Smooth muscle cell (in vitro differentiated cells): Measurements from ENCODE around the gene PPP1R1B. TPM values are rescaled to one million over a fixed set of nuclear protein-coding genes. Genes with fewer than 3 reads are reported as not detected.
"Not testable (repeated sequence)": the region's sequence is repeated elsewhere in the genome, so short reads cannot be mapped to it uniquely, and the experiment has no call there.

Experiments used
- DNase-seq: peaks from one replicate; lab custom pipeline; 2025; ENCODE audit not compliant: unreplicated experiment; lab: John Stamatoyannopoulos, UW
- H2AFZ ChIP-seq: fragments of 200-600 bp; sonication (generic); 2 replicates; pipeline ENCODE4 v1.6.0; 2016; ENCODE audit warnings: antibody characterized with exemption, low read depth, mild to moderate bottlenecking
- H3F3A ChIP-seq: fragments of 200-600 bp; sonication (generic); 2 replicates; pipeline ENCODE4 v1.6.0; 2017; ENCODE audit warnings: antibody characterized with exemption, low read depth
- H3K27ac ChIP-seq: fragments of 200-600 bp; sonication (generic); 2 replicates; pipeline ENCODE4 v1.5.1; 2016; ENCODE audit warnings: low read depth, mild to moderate bottlenecking
- H3K27me3 ChIP-seq: fragments of 200-600 bp; sonication (generic); 2 replicates; pipeline ENCODE4 v1.6.1; 2016; ENCODE audit warnings: low read depth, mild to moderate bottlenecking
- H3K36me3 ChIP-seq: fragments of 200-600 bp; sonication (generic); 2 replicates; pipeline ENCODE4 v1.5.1; 2016; ENCODE audit warnings: low read depth
- H3K4me1 ChIP-seq: fragments of 200-600 bp; sonication (generic); 2 replicates; pipeline ENCODE4 v1.5.1; 2016; ENCODE audit warnings: low read depth
- H3K4me2 ChIP-seq: fragments of 200-600 bp; sonication (generic); 2 replicates; pipeline ENCODE4 v1.6.0; 2016; ENCODE audit warnings: mild to moderate bottlenecking
- H3K4me3 ChIP-seq: fragments of 200-600 bp; sonication (generic); 2 replicates; pipeline ENCODE4 v1.5.1; 2016; ENCODE audit warnings: mild to moderate bottlenecking
- H3K79me2 ChIP-seq: fragments of 200-600 bp; sonication (generic); 2 replicates; pipeline ENCODE4 v1.6.0; 2016; ENCODE audit warnings: low read depth, mild to moderate bottlenecking
- H3K9ac ChIP-seq: fragments of 200-600 bp; sonication (generic); 2 replicates; pipeline ENCODE4 v1.6.0; 2016; ENCODE audit warnings: low read depth
- H3K9me3 ChIP-seq: fragments of 200-600 bp; sonication (generic); replicated peaks from 2 replicates; pipeline ENCODE4 v1.5.1; 2016; ENCODE audit warnings: low read depth
- H4K20me1 ChIP-seq: fragments of 200-600 bp; sonication (generic); 2 replicates; pipeline ENCODE4 v1.6.0; 2016; ENCODE audit warnings: low read depth
- CTCF ChIP-seq: fragments of 200-600 bp; sonication (generic); IDR thresholded peaks from 2 replicates; pipeline ENCODE4 v1.5.1; 2017; ENCODE audit warnings: borderline replicate concordance, mild to moderate bottlenecking, antibody characterized with exemption; ENCODE audit not compliant: insufficient read depth, poor library complexity, severe bottlenecking
- WGBS: methylation state at CpG from one replicate; pipeline ENCODE4 v1.1.7; 2016; ENCODE audit warnings: low lambda C conversion rate; 5-methylcytosine and 5-hydroxymethylcytosine counted together
- polyA plus RNA-seq: library from polyadenylated mRNA; unstranded; fragments of >200 nt; fragmentation: Nextera tagmentation; extraction: Ambion mirVana; gene quantifications from 2 replicates; pipeline ENCODE4 v1.2.1, GENCODE V29; 2016
- total RNA-seq: library from RNA; depleted of rRNA; stranded (reverse); fragments of >200 nt; gene quantifications from 2 replicates; pipeline ENCODE4 v1.2.3, GENCODE V29; 2014

The PPP1R1B gene
- total and polyA plus RNA-seq, 2 experiments from 2014 or later, result not detected

- 85% methylated on average over 7 of the region's 7 CpGs for WGBS
- TF ChIP-seq CTCF, result no peak
- H3K27ac ChIP-seq, result no peak overlapping the region
- no peaks in the 10 kb centered on the region for H4K20me1 ChIP-seq
- no peak overlapping the region for H2AFZ ChIP-seq
- H3K79me2 ChIP-seq, result no peaks in the 10 kb centered on the region
- H3K4me1 ChIP-seq, result peaks cover 12% of the 10 kb centered on the region
- DNase-seq, result no peak
- H3K27me3 ChIP-seq, result peaks cover 29% of the 10 kb centered on the region
- H3K9ac ChIP-seq, result no peak overlapping the region
- no peak overlapping the region for H3K4me2 ChIP-seq
- no peaks in the 10 kb centered on the region for H3K36me3 ChIP-seq
- H3F3A ChIP-seq, result no peaks in the 10 kb centered on the region
- no peak overlapping the region for H3K4me3 ChIP-seq
- H3K9me3 ChIP-seq, result no peaks in the 10 kb centered on the region
Observed at GRCh38 chr17:39580082-39580468, 46.7 kb upstream of the PPP1R1B start.

- H3K27ac ChIP-seq, result no peak overlapping the region
- no peaks in the 10 kb centered on the region for H4K20me1 ChIP-seq
- no peaks in the 10 kb centered on the region for H3F3A ChIP-seq
- no peak overlapping the region for H2AFZ ChIP-seq
- no peak for DNase-seq
- no peak overlapping the region for H3K9ac ChIP-seq
- no peaks in the 10 kb centered on the region for H3K36me3 ChIP-seq
- 89% methylated on average over 20 of the region's 20 CpGs for WGBS
- H3K4me1 ChIP-seq, result peaks cover 12% of the 10 kb centered on the region
- H3K4me3 ChIP-seq, result no peak overlapping the region
- H3K27me3 ChIP-seq, result peaks cover 27% of the 10 kb centered on the region
- H3K79me2 ChIP-seq, result no peaks in the 10 kb centered on the region
- no peaks in the 10 kb centered on the region for H3K9me3 ChIP-seq
- H3K4me2 ChIP-seq, result no peak overlapping the region
- no peak for TF ChIP-seq CTCF
Observed at GRCh38 chr17:39581071-39581758, 45.5 kb upstream of the PPP1R1B start.

GRCh38 chr17:39581759-39582085 is 45.0 kb upstream of the PPP1R1B start:
- no peak for TF ChIP-seq CTCF
- Histone ChIP-seq H3F3A (no peaks in the 10 kb centered on the region), H3K4me2 (no peak overlapping the region), H3K27me3 (peaks cover 23% of the 10 kb centered on the region), H3K9ac (no peak overlapping the region), H3K4me1 (peaks cover 12% of the 10 kb centered on the region), H3K4me3 (no peak overlapping the region), H4K20me1 (no peaks in the 10 kb centered on the region), H3K79me2 (no peaks in the 10 kb centered on the region), H2AFZ (no peak overlapping the region), H3K27ac (no peak overlapping the region), H3K36me3 (no peaks in the 10 kb centered on the region), H3K9me3 (no peaks in the 10 kb centered on the region)
- DNase-seq, result no peak
- WGBS, result 91% methylated on average over 4 of the region's 4 CpGs

- H2AFZ ChIP-seq, result no peak overlapping the region
- no peaks in the 10 kb centered on the region for H4K20me1 ChIP-seq
- H3K27me3 ChIP-seq, result peaks cover 28% of the 10 kb centered on the region
- no peaks in the 10 kb centered on the region for H3K9me3 ChIP-seq
- H3K36me3 ChIP-seq, result no peaks in the 10 kb centered on the region
- H3F3A ChIP-seq, result no peaks in the 10 kb centered on the region
- TF ChIP-seq CTCF, result no peak
- no peak overlapping the region for H3K4me2 ChIP-seq
- 94% methylated on average over 2 of the region's 2 CpGs for WGBS
- DNase-seq, result no peak
- no peak overlapping the region for H3K4me3 ChIP-seq
- no peaks in the 10 kb centered on the region for H3K79me2 ChIP-seq
- H3K9ac ChIP-seq, result no peak overlapping the region
- H3K4me1 ChIP-seq, result peaks cover 12% of the 10 kb centered on the region
- H3K27ac ChIP-seq, result no peak overlapping the region
Observed at GRCh38 chr17:39582658-39583057, 44.1 kb upstream of the PPP1R1B start.

- not testable (repeated sequence) for DNase-seq, H2AFZ ChIP-seq, H3K4me2 ChIP-seq, H3K4me1 ChIP-seq, H3K36me3 ChIP-seq, H3K27ac ChIP-seq, H3K9me3 ChIP-seq, H3K79me2 ChIP-seq, H3K9ac ChIP-seq, H3K4me3 ChIP-seq, H3F3A ChIP-seq, H4K20me1 ChIP-seq
- H3K27me3 ChIP-seq, result peaks cover 78% of the 10 kb centered on the region
- 46% methylated on average over 2 of the region's 2 CpGs for WGBS
Observed at GRCh38 chr17:39590180-39590579, 36.6 kb upstream of the PPP1R1B start.
